Colonic mucosa (tissue), 4 donors: ENCODE results near the gene BUD31. TPM values are rescaled to one million over a fixed set of nuclear protein-coding genes. Genes with fewer than 3 reads are reported as not detected.

Experiments
- DNase-seq: peaks from one replicate; pipeline ENCODE4 v3.0.0-alpha.2; 2020
- H3K27ac ChIP-seq: fragments of 200-600 bp; one replicate; pipeline ENCODE4 v1.8.0; 2021
- H3K27me3 ChIP-seq: fragments of 200-600 bp; one replicate; pipeline ENCODE4 v1.8.0; 2021
- H3K36me3 ChIP-seq: fragments of 200-600 bp; one replicate; pipeline ENCODE4 v1.8.0; 2021
- H3K4me1 ChIP-seq: fragments of 200-600 bp; one replicate; pipeline ENCODE4 v1.8.0; 2021; ENCODE audit warnings: mild to moderate bottlenecking
- H3K4me3 ChIP-seq: fragments of 200-600 bp; one replicate; pipeline ENCODE4 v1.8.0; 2021
- H3K9ac ChIP-seq, 2 donors: one replicate each; pipeline ENCODE4 v1.7.0; 2013; ENCODE audit warnings: control low read depth in 2 of 2, low read depth in 2 of 2, low read length in 2 of 2
- H3K9me3 ChIP-seq: fragments of 200-600 bp; one replicate; pipeline ENCODE4 v1.8.0; 2021
- intact Hi-C: fragments of 100-400 bp; cut with DNase I; formaldehyde crosslinking; loops from one replicate; pipeline ENCODE4 v1.14.1; 2022
- total RNA-seq, 2 donors: library from RNA; stranded (reverse); fragmentation: NEBNext Ultra II Directional in 1 of 2; extraction: Animal tissue kit (Norgen Biotek cat#: 25700) in 1 of 2; gene quantifications; one replicate each; pipeline ENCODE4 v1.2.1, GENCODE V29; 2021
- TF ChIP-seq, protein P1 (sequence below): fragments of 200-600 bp; IDR thresholded peaks from one replicate; pipeline ENCODE4 v1.8.0; 2022; ENCODE audit warnings: antibody characterized with exemption, mild to moderate bottlenecking
- donor health status: healthy.
- donor health status: DM: no; HTN: no; CAD: no.
- donor health status: DM: no; HTN: no; CAD: no.

The BUD31 gene
- total RNA-seq, 2 donors from 2014 or later: 82.8 to 113 TPM

DNA sequence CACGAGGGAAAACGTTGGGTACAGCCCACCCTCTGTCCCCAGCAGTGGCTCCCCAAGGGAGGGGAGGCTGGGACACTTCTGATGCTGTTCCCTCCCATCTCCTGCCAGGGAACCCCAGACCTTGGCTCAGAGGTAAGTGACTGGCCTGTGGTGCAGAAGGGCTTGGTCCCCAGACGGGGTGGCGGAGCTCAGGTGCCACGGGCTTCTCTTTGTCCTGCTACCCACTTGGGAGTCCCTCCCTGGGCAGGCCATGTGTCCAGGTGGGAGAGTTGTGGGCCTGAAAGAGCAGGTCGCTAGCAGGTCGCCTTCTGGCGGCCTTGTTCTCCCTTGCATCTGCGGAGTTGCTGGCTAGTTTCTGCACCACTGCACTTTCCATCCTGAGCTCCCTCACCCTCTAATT, 47.1 kb downstream of the BUD31 start:
- Histone ChIP-seq H3K27ac (no peak overlapping the region), H3K4me3 (no peak overlapping the region), H3K9me3 (no peaks in the 10 kb centered on the region), H3K27me3 (no peaks in the 10 kb centered on the region), H3K4me1 (no peaks in the 10 kb centered on the region), H3K9ac (no peak overlapping the region), H3K36me3 (peaks cover 5% of the 10 kb centered on the region)
- intact Hi-C loops: no loop called here
- no peak for DNase-seq
- TF ChIP-seq, protein P1, sequence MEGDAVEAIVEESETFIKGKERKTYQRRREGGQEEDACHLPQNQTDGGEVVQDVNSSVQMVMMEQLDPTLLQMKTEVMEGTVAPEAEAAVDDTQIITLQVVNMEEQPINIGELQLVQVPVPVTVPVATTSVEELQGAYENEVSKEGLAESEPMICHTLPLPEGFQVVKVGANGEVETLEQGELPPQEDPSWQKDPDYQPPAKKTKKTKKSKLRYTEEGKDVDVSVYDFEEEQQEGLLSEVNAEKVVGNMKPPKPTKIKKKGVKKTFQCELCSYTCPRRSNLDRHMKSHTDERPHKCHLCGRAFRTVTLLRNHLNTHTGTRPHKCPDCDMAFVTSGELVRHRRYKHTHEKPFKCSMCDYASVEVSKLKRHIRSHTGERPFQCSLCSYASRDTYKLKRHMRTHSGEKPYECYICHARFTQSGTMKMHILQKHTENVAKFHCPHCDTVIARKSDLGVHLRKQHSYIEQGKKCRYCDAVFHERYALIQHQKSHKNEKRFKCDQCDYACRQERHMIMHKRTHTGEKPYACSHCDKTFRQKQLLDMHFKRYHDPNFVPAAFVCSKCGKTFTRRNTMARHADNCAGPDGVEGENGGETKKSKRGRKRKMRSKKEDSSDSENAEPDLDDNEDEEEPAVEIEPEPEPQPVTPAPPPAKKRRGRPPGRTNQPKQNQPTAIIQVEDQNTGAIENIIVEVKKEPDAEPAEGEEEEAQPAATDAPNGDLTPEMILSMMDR: no peak

- TF ChIP-seq, protein P1: no peak
- no peaks in the 10 kb centered on the region for H3K27me3 ChIP-seq
- DNase-seq: no peak
- intact Hi-C loops: no loop called here
- no peaks in the 10 kb centered on the region for H3K9me3 ChIP-seq
- no peak overlapping the region for H3K27ac ChIP-seq
- H3K4me3 ChIP-seq: no peak overlapping the region
- H3K36me3 ChIP-seq: peaks cover 5% of the 10 kb centered on the region
- H3K4me1 ChIP-seq: no peaks in the 10 kb centered on the region
- no peak overlapping the region for H3K9ac ChIP-seq
Measured at GRCh38 chr7:99456288-99456687, 47.5 kb downstream of the BUD31 start.

GRCh38 chr7:99457050-99457649, 48.4 kb downstream of the BUD31 start:
- Histone ChIP-seq H3K36me3 (peaks cover 5% of the 10 kb centered on the region), H3K27ac (no peak overlapping the region), H3K9ac (no peak overlapping the region), H3K4me1 (no peaks in the 10 kb centered on the region), H3K4me3 (no peak overlapping the region), H3K27me3 (no peaks in the 10 kb centered on the region), H3K9me3 (no peaks in the 10 kb centered on the region)
- DNase-seq: no peak
- TF ChIP-seq, protein P1: no peak
- intact Hi-C loops: no loop called here

GRCh38 chr7:99457650-99458493, 49.1 kb downstream of the BUD31 start:
- intact Hi-C loops: no loop called here
- DNase-seq: no peak
- peaks cover 5% of the 10 kb centered on the region for H3K36me3 ChIP-seq
- TF ChIP-seq, protein P1: no peak
- H3K27ac ChIP-seq: no peak overlapping the region
- no peak overlapping the region for H3K9ac ChIP-seq
- H3K27me3 ChIP-seq: no peaks in the 10 kb centered on the region
- no peaks in the 10 kb centered on the region for H3K9me3 ChIP-seq
- H3K4me3 ChIP-seq: no peak overlapping the region
- no peaks in the 10 kb centered on the region for H3K4me1 ChIP-seq

GRCh38 chr7:99459087-99459486, 50.3 kb downstream of the BUD31 start:
- DNase-seq: no peak
- no peak overlapping the region for H3K4me3 ChIP-seq
- peaks cover 5% of the 10 kb centered on the region for H3K4me1 ChIP-seq
- H3K9me3 ChIP-seq: no peaks in the 10 kb centered on the region
- H3K27ac ChIP-seq: no peak overlapping the region
- H3K9ac ChIP-seq: no peak overlapping the region
- no peaks in the 10 kb centered on the region for H3K27me3 ChIP-seq
- TF ChIP-seq, protein P1: no peak
- H3K36me3 ChIP-seq: peaks cover 5% of the 10 kb centered on the region
- intact Hi-C loops: no loop called here
